Measurements from ENCODE around the gene DNM1. TPM values are rescaled to one million over a fixed set of nuclear protein-coding genes. Genes with fewer than 3 reads are reported as not detected.

DNM1 gene
- total RNA-seq, 1 donor from 2014 or later = 34.1 TPM

DNA sequence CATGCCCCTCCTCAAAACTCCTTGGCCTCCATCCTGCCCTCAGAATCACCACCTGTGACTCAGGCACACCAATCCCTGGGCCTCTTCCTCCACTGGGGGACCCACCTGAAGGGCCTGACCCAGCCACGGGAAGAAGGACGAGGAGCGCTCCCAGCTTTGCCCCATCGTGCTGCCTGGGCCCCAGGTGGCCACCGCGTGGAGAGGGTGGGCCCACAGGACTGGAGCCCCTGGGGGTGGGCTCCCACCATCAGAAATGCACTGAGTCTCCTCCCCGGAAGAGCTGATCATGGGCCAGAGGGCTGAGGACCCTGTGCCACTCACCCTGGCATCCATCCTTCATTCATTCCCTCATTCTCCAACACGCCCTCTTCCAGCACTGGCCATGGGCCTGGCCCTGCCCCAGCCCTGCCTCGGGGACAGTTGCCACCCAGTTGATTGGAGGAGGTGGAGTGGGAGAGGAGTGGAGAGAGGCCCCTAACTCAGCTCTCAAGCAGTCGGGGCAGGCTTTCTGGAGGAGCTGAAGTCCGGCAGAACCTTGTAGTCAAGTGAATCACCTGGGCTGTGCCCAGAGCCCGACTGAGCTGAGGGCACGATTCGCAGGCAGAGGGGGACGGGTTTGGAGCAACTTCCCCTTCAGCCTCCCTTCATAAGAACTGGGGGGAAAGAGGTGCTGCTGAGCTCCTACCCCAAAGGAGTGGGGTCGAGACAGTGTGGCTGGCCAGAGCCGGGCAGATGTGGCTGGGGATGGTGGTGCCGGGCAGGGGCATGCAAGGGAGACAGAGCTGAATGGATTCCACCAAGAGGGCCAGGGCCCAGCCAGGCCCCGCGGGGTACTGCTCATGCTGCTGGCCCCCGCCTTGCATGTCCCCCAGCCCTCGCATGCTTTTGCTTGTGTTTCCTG lies 29.6 kb downstream of the DNM1 start:
- DNase-seq (ENCODE audit: low spot score, unreplicated experiment) = no peak
- Mint-ChIP-seq H3K27ac (no peak overlapping the region), H3K9me3 (ENCODE audit: low read depth) (no peaks in the 10 kb centered on the region), H3K4me1 (ENCODE audit: low read depth) (no peaks in the 10 kb centered on the region), H3K27me3 (peaks cover 4% of the 10 kb centered on the region), H3K36me3 (ENCODE audit: insufficient read depth) (no peaks in the 10 kb centered on the region), H3K4me3 (ENCODE audit: low read depth) (no peak overlapping the region)
- TF ChIP-seq, protein P1, sequence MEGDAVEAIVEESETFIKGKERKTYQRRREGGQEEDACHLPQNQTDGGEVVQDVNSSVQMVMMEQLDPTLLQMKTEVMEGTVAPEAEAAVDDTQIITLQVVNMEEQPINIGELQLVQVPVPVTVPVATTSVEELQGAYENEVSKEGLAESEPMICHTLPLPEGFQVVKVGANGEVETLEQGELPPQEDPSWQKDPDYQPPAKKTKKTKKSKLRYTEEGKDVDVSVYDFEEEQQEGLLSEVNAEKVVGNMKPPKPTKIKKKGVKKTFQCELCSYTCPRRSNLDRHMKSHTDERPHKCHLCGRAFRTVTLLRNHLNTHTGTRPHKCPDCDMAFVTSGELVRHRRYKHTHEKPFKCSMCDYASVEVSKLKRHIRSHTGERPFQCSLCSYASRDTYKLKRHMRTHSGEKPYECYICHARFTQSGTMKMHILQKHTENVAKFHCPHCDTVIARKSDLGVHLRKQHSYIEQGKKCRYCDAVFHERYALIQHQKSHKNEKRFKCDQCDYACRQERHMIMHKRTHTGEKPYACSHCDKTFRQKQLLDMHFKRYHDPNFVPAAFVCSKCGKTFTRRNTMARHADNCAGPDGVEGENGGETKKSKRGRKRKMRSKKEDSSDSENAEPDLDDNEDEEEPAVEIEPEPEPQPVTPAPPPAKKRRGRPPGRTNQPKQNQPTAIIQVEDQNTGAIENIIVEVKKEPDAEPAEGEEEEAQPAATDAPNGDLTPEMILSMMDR (IDR thresholded peaks at IDR 0.05; ENCODE audit: unreplicated experiment) = no peak

DNA sequence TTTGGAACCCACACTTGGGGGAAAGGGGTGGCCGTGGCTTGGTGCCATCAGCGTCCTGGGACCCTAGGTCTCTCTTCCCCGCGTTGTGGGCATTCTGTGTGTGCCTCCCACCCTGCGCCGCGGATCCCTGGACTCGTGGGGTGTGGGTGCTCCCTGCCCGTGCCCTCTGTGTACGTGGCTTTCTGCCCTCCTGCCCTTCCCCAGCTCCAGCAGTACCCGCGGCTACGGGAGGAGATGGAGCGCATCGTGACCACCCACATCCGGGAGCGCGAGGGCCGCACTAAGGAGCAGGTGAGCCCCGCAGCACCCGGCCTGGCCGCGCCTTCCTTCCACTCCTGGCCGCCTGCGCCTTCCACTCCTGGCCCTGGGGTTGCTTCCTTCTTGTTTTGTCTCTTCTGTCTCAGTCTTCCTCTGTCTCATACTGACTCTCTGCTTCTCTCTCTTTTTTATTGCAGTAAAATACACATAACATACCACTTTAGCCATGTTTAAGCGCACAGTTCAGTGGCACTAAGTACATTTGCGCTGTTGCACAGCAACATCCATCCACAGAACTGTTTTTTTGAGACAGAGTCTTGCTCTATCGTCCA lies 30.7 kb downstream of the DNM1 start:
- H3K4me3 Mint-ChIP-seq (ENCODE audit: low read depth) = no peak overlapping the region
- H3K9me3 Mint-ChIP-seq (ENCODE audit: low read depth) = no peaks in the 10 kb centered on the region
- no peaks in the 10 kb centered on the region for H3K36me3 Mint-ChIP-seq (ENCODE audit: insufficient read depth)
- DNase-seq (ENCODE audit: low spot score, unreplicated experiment) = no peak
- H3K27ac Mint-ChIP-seq = no peak overlapping the region
- peaks cover 4% of the 10 kb centered on the region for H3K27me3 Mint-ChIP-seq
- TF ChIP-seq, protein P1 (IDR thresholded peaks at IDR 0.05; ENCODE audit: unreplicated experiment) = no peak
- H3K4me1 Mint-ChIP-seq (ENCODE audit: low read depth) = no peaks in the 10 kb centered on the region

DNA sequence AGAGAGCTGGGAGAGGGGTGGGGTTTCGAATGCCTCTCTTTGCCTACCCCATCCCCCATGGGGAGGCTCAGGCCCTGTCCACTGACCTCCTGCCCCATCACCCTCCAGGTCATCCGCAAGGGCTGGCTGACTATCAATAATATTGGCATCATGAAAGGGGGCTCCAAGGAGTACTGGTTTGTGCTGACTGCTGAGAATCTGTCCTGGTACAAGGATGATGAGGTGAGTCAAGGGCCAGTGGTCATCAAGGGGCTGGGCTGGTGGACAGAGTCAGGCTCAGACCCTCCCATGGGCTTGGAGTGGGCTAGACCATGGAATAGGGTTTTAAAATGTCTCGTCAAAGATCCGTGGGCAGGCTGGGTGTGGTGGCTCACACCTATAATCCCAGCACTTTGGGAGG lies 38.9 kb downstream of the DNM1 start:
- H3K27ac Mint-ChIP-seq = no peak overlapping the region
- H3K9me3 Mint-ChIP-seq (ENCODE audit: low read depth) = no peaks in the 10 kb centered on the region
- TF ChIP-seq, protein P1 (IDR thresholded peaks at IDR 0.05; ENCODE audit: unreplicated experiment) = no peak
- H3K4me3 Mint-ChIP-seq (ENCODE audit: low read depth) = no peak overlapping the region
- no peaks in the 10 kb centered on the region for H3K36me3 Mint-ChIP-seq (ENCODE audit: insufficient read depth)
- no peak for DNase-seq (ENCODE audit: low spot score, unreplicated experiment)
- peaks cover 3% of the 10 kb centered on the region for H3K4me1 Mint-ChIP-seq (ENCODE audit: low read depth)
- peaks cover 7% of the 10 kb centered on the region for H3K27me3 Mint-ChIP-seq

DNA sequence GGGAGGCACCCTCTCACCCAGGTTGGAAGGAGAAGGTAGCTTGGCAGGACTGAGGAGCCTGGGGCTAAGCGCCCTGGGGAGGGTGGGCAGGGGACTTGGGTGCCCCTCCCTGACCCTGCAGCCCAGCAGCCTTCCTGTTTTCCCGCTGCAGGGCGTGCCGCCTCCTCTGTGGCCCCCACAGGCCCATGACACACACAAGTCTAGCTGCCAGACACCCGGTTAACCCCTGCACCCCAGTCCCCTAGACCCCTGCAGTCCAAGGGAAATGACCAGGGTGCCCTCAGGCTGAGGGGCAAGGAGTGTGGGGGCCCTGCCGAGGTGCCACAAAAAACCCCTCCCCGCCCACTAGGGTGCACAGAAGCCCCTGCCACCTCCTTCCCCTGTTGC lies 39.6 kb downstream of the DNM1 start:
- Mint-ChIP-seq H3K4me3 (ENCODE audit: low read depth) (no peak overlapping the region), H3K4me1 (ENCODE audit: low read depth) (peaks cover 3% of the 10 kb centered on the region), H3K36me3 (ENCODE audit: insufficient read depth) (no peaks in the 10 kb centered on the region), H3K27me3 (peaks cover 11% of the 10 kb centered on the region), H3K9me3 (ENCODE audit: low read depth) (no peaks in the 10 kb centered on the region), H3K27ac (no peak overlapping the region)
- TF ChIP-seq, protein P1 (IDR thresholded peaks at IDR 0.05; ENCODE audit: unreplicated experiment) = no peak
- DNase-seq (ENCODE audit: low spot score, unreplicated experiment) = no peak

DNA sequence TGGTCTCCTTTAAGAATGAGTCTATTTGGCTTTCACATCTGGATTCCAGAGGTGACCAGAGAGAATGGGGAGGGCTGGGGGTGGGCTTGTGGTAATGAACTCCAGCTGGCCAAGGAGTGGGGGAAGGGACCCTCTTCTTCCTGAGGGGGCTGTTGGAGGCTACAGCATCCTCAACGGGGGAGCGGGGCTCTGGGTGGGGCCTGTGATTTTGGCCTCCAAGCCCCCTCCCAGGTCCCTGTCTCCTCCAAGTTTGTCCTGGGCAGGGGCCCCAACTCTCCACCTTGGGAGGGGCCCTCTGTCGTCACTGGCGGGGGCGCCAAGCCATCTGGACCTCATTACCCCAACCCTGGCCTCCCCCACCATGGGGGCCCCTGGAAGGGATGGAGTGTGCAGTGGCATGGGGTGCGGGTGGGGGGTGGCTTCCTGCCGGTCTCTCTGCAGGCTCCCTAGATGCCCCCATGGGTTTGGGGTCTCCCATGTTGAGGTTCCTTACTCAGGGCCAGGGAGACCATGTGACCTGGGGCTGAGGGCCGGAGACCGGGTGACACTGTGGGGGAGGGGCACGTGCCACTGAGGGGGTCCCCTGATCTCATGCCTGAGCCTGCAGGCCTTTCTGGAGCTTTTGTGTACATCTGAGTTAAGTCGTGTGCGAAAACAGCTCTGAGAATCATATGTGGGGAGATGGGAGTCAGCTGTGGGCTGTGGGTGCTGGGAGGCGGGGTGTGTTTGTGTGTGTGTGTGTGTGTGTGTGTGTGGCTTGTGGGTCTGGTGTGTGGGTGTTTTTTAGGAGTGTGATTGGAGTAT lies 40.2 kb downstream of the DNM1 start:
- no peak overlapping the region for H3K27ac Mint-ChIP-seq
- TF ChIP-seq, protein P1 (IDR thresholded peaks at IDR 0.05; ENCODE audit: unreplicated experiment) = no peak
- DNase-seq (ENCODE audit: low spot score, unreplicated experiment) = no peak

More for the DNA sequence above, 40.2 kb downstream of the DNM1 start:
- H3K27me3 Mint-ChIP-seq = peaks cover 12% of the 10 kb centered on the region
- peaks cover 3% of the 10 kb centered on the region for H3K4me1 Mint-ChIP-seq (ENCODE audit: low read depth)
- no peaks in the 10 kb centered on the region for H3K36me3 Mint-ChIP-seq (ENCODE audit: insufficient read depth)
- no peaks in the 10 kb centered on the region for H3K9me3 Mint-ChIP-seq (ENCODE audit: low read depth)
- H3K4me3 Mint-ChIP-seq (ENCODE audit: low read depth) = no peak overlapping the region

Measured in progenitor cell of endocrine pancreas (in vitro differentiated cells).